MM.1S (cell line): Measurements from ENCODE around the gene TMEM95.
"Not testable (repeated sequence)": the region's sequence is repeated elsewhere in the genome, so short reads cannot be mapped to it uniquely, and the experiment has no call there.

ENCODE experiments used
- DNase-seq: peaks from one replicate; pipeline ENCODE4 v3.0.0-alpha.2; 2015
- H2AFZ ChIP-seq: fragments of 300-600 bp; sonication (generic); 2 replicates; pipeline ENCODE4 v1.6.0; 2016; ENCODE audit warnings: antibody characterized with exemption, low read length
- H3F3A ChIP-seq: fragments of 300-600 bp; sonication (generic); 2 replicates; pipeline ENCODE4 v1.6.1; 2016; ENCODE audit warnings: mild to moderate bottlenecking, antibody characterized with exemption, low read length, moderate library complexity, mixed read lengths; ENCODE audit not compliant: insufficient read depth
- H3K27ac ChIP-seq: fragments of 300-600 bp; sonication (generic); 2 replicates; pipeline ENCODE4 v1.5.1; 2016; ENCODE audit warnings: mild to moderate bottlenecking, low read length
- H3K27me3 ChIP-seq: fragments of 300-600 bp; sonication (generic); replicated peaks from 2 replicates; pipeline ENCODE4 v1.6.0; 2016; ENCODE audit warnings: low read length; ENCODE audit not compliant: insufficient read depth
- H3K36me3 ChIP-seq: fragments of 300-600 bp; sonication (generic); replicated peaks from 2 replicates; pipeline ENCODE4 v1.6.1; 2016; ENCODE audit warnings: mild to moderate bottlenecking, low read length, mixed read lengths; ENCODE audit not compliant: insufficient read depth
- H3K4me1 ChIP-seq: fragments of 300-600 bp; sonication (generic); 2 replicates; pipeline ENCODE4 v1.6.1; 2016; ENCODE audit warnings: low read length, mixed read lengths
- H3K4me2 ChIP-seq: fragments of 300-600 bp; sonication (generic); 2 replicates; pipeline ENCODE4 v1.6.0; 2016; ENCODE audit warnings: low read depth, low read length
- H3K4me3 ChIP-seq: fragments of 300-600 bp; sonication (generic); 2 replicates; pipeline ENCODE4 v1.5.1; 2016; ENCODE audit warnings: low read length, mixed read lengths
- H3K79me2 ChIP-seq: fragments of 300-600 bp; sonication (generic); 2 replicates; pipeline ENCODE4 v1.6.1; 2016; ENCODE audit warnings: mixed run types, low read length, mixed read lengths
- H3K9ac ChIP-seq: fragments of 300-600 bp; sonication (generic); 2 replicates; pipeline ENCODE4 v1.6.1; 2016; ENCODE audit warnings: low read length, mixed read lengths
- H3K9me2 ChIP-seq: fragments of 300-600 bp; sonication (generic); replicated peaks from 2 replicates; pipeline ENCODE4 v1.6.1; 2016; ENCODE audit warnings: mild to moderate bottlenecking, low read length, mixed read lengths; ENCODE audit not compliant: insufficient read depth
- H3K9me3 ChIP-seq: fragments of 300-600 bp; sonication (generic); replicated peaks from 2 replicates; pipeline ENCODE4 v1.6.1; 2016; ENCODE audit warnings: mild to moderate bottlenecking, low read length, mixed read lengths; ENCODE audit not compliant: insufficient read depth
- H4K20me1 ChIP-seq: fragments of 300-600 bp; sonication (generic); 2 replicates; pipeline ENCODE4 v1.6.1; 2016; ENCODE audit warnings: mild to moderate bottlenecking, low read length, moderate library complexity, mixed read lengths; ENCODE audit not compliant: insufficient read depth
- EZH2 ChIP-seq: fragments of 300-600 bp; sonication (generic); optimal IDR thresholded peaks from 2 replicates; pipeline ENCODE3; 2017; ENCODE audit warnings: low read depth, mild to moderate bottlenecking, antibody characterized with exemption, low read length, mixed read lengths
- EZH2phosphoT487 ChIP-seq: fragments of 300-600 bp; sonication (generic); IDR thresholded peaks from 2 replicates; pipeline ENCODE4 v1.6.1; 2018; ENCODE audit warnings: antibody characterized with exemption, low read length
- TF ChIP-seq, protein P1 (sequence below): fragments of 300-600 bp; sonication (generic); IDR thresholded peaks from 2 replicates; pipeline ENCODE4 v1.5.1; 2016; ENCODE audit warnings: antibody characterized with exemption, low read length, mixed read lengths

TMEM95 gene

DNA sequence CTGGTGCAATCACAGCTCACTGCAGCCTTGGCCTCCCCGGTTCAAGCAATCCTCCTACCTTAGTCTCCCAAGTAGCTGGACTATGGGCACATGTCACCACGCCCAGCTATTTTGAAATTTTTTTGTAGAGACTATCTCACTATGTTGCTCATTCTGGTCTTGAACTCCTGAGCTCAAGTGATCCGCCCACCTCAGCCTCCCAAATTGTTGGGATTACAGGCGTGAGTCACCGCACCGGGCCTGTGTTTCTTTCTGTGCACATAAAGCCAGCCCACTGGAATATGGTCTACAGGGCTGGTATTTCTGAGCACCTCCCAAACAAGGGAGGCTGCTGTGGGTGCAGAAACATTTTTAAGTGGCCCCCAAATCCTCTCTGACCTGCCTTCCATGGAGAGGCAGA, 8.4 kb downstream of the TMEM95 start:
- Histone ChIP-seq H2AFZ (no peak overlapping the region), H4K20me1 (no peaks in the 10 kb centered on the region), H3K9ac (no peak overlapping the region), H3K9me3 (no peaks in the 10 kb centered on the region), H3K36me3 (no peaks in the 10 kb centered on the region), H3F3A (no peaks in the 10 kb centered on the region), H3K9me2 (no peaks in the 10 kb centered on the region), H3K4me1 (no peaks in the 10 kb centered on the region), H3K27ac (no peak overlapping the region), H3K27me3 (peaks cover 22% of the 10 kb centered on the region), H3K4me3 (no peak overlapping the region), H3K4me2 (no peak overlapping the region), H3K79me2 (no peaks in the 10 kb centered on the region)
- no peak for DNase-seq
- TF ChIP-seq, protein P1, sequence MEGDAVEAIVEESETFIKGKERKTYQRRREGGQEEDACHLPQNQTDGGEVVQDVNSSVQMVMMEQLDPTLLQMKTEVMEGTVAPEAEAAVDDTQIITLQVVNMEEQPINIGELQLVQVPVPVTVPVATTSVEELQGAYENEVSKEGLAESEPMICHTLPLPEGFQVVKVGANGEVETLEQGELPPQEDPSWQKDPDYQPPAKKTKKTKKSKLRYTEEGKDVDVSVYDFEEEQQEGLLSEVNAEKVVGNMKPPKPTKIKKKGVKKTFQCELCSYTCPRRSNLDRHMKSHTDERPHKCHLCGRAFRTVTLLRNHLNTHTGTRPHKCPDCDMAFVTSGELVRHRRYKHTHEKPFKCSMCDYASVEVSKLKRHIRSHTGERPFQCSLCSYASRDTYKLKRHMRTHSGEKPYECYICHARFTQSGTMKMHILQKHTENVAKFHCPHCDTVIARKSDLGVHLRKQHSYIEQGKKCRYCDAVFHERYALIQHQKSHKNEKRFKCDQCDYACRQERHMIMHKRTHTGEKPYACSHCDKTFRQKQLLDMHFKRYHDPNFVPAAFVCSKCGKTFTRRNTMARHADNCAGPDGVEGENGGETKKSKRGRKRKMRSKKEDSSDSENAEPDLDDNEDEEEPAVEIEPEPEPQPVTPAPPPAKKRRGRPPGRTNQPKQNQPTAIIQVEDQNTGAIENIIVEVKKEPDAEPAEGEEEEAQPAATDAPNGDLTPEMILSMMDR: no peak
- no peak for TF ChIP-seq EZH2
- no peak for TF ChIP-seq EZH2phosphoT487

DNA sequence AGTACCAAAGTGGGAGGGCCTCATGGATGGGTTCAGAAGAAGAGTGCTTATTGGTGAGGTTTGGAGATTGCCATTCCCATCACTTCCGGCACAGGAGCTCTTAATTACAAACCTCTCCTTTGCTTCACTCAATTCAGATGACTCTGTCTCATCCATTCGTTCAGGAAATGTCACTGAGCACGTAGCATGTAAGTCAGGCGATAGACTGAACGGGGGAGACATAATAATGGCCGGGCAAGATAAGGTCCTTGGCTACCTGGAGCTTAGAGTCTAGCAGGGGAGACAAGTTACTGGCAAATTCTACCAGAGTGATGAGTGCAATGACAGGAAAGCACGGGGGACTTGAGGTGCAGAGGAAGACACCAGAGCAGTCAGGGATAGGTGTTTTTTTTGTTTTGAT, 11.0 kb downstream of the TMEM95 start:
- H3K36me3 ChIP-seq, H3K4me1 ChIP-seq, H3K27ac ChIP-seq, H2AFZ ChIP-seq, H4K20me1 ChIP-seq, H3K9me3 ChIP-seq, H3K4me3 ChIP-seq, H3K9ac ChIP-seq, H3F3A ChIP-seq, DNase-seq, H3K4me2 ChIP-seq, H3K9me2 ChIP-seq, H3K79me2 ChIP-seq: not testable (repeated sequence)
- peaks cover 46% of the 10 kb centered on the region for H3K27me3 ChIP-seq

DNA sequence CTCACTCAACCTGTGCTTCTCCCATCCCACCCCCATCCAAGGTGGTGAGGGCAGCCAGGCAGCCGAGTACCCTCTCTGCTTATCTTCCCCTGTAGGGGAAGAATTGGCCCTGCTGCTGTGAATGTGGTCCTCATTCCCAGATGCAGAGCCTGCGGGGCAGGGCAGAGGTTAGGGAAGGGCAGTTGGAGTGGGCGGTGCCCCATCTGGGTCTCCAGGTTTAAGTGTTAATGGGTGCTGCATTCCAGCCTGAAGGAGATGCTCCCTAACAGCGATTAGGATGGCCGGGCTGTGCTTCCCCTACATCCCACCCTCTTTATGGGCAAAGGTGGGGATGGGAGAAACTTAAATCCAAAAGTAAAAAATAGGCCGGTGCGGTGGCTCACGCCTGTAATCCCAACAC, 12.1 kb downstream of the TMEM95 start:
- Histone ChIP-seq H3F3A (no peaks in the 10 kb centered on the region), H3K27ac (no peak overlapping the region), H4K20me1 (no peaks in the 10 kb centered on the region), H3K79me2 (no peaks in the 10 kb centered on the region), H2AFZ (no peak overlapping the region), H3K9me3 (no peaks in the 10 kb centered on the region), H3K27me3 (peaks cover 44% of the 10 kb centered on the region), H3K4me1 (no peaks in the 10 kb centered on the region), H3K9ac (no peak overlapping the region), H3K36me3 (no peaks in the 10 kb centered on the region), H3K4me2 (no peak overlapping the region), H3K9me2 (no peaks in the 10 kb centered on the region), H3K4me3 (no peak overlapping the region)
- DNase-seq: no peak
- TF ChIP-seq, protein P1: no peak
- TF ChIP-seq EZH2 (no peak), EZH2phosphoT487 (no peak)

DNA sequence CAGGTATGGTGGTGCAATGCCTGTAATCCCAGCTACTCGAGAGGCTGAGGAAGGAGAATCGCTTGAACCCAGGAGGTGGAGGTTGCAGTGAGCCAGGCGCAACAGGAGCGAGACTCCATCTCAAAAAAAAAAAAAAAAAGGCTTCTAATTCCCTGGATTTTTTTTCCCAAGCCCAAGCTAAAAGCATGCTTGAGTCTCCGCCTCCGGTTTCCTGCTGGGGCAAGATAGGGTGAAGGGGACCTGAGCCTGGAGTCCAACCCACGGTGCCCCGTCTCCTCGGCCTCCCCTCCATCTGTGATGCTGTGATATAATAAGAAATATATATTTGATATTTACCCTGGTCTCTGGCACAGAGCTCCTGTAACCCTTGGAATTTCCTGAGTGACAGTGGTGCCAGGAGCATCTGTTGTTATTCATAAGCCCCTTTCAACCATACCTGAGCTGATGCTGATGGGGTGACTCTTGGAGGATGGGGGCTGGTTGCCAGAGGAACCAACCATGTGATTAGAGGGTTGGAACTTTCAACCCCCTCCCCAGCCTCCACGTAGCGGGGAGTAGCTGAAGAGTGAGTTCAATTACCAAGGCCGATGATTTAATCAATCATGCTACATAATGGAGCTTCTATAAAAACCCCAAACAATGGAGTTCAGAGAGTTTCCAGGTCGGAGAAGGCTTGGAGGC, 13.1 kb downstream of the TMEM95 start:
- Histone ChIP-seq H3K27ac (no peak overlapping the region), H3K36me3 (no peaks in the 10 kb centered on the region), H3K4me1 (no peaks in the 10 kb centered on the region), H3K4me2 (no peak overlapping the region), H3K9me3 (no peaks in the 10 kb centered on the region), H3K9me2 (no peaks in the 10 kb centered on the region), H3F3A (no peaks in the 10 kb centered on the region), H3K9ac (no peak overlapping the region), H3K27me3 (peaks cover 41% of the 10 kb centered on the region), H3K79me2 (no peaks in the 10 kb centered on the region), H2AFZ (no peak overlapping the region), H4K20me1 (no peaks in the 10 kb centered on the region), H3K4me3 (no peak overlapping the region)
- TF ChIP-seq EZH2: no peak
- TF ChIP-seq, protein P1: no peak
- TF ChIP-seq EZH2phosphoT487: no peak
- DNase-seq: no peak

DNA sequence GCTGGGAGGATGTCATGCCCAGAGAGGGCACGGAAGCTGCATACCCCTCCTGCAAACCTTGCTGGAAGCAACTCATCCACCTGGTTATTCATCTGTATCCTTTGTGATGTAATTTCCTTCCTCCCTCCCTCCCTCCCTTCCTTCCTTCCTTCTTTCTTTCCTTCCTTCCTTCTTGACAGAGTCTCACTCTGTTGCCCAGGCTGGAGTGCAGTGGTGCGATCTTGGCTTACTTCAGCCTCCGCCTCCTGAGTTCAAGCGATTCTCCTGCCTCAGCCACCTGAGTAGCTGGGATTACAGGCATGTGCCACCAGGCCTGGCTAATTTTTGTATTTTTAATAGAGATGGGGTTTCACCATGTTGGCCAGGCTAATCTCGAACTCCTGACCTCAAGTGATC, 13.6 kb downstream of the TMEM95 start:
- not testable (repeated sequence) for H3K4me1 ChIP-seq, H3K9me3 ChIP-seq, H3K9me2 ChIP-seq, H3F3A ChIP-seq, DNase-seq, H3K79me2 ChIP-seq, H3K9ac ChIP-seq, H3K36me3 ChIP-seq, H3K4me2 ChIP-seq, H2AFZ ChIP-seq, H3K27ac ChIP-seq, H3K4me3 ChIP-seq, H4K20me1 ChIP-seq
- H3K27me3 ChIP-seq: peaks cover 41% of the 10 kb centered on the region
